H1 (cell line): ENCODE measurements around the gene FOXN1. TPM values are rescaled to one million over a fixed set of nuclear protein-coding genes. Genes with fewer than 3 reads are reported as not detected.

Experiments
- BACH1 ChIP-seq: IDR thresholded peaks from 2 replicates; pipeline ENCODE4 v1.6.1; 2012; ENCODE audit warnings: low read length, improper control_type of control experiment
- SP1 ChIP-seq: IDR thresholded peaks from 2 replicates; pipeline ENCODE4 v1.6.1; 2011; ENCODE audit warnings: low read depth, low read length
- polyA plus RNA-seq, 7 experiments: library from polyadenylated mRNA; depleted of rRNA in 3 of 7; stranded (reverse) in 5 of 7; unstranded in 2 of 7; fragments of >200 nt in 5 of 7; fragments of 200-250 nt in 2 of 7; gene quantifications; 1 replicate in 5 of 7; 2 replicates in 1 of 7; 4 replicates in 1 of 7; pipeline versions ENCODE4 v1.2.1 to v1.2.3, GENCODE V29; 2011 to 2013; ENCODE audit warnings: missing spikeins in 2 of 7, mixed read lengths in 2 of 7
- total RNA-seq: library from RNA; stranded (reverse); fragmentation: NEBNext Ultra II Directional; extraction: Animal tissue kit (Norgen Biotek cat#: 25700); gene quantifications from 2 replicates; pipeline ENCODE4 v1.2.1, GENCODE V29; 2021

The FOXN1 gene
- total and polyA plus RNA-seq, 2 of the 8 experiments (the other 6 are each of a cell fraction or from before 2014, with no cell fraction given): not detected

GRCh38 chr17:28541439-28541838, 35.3 kb downstream of the FOXN1 start (continued):
- TF ChIP-seq BACH1: no peak
- no peak for TF ChIP-seq SP1
